ENCODE data around the gene PCED1A.

Gene PCED1A

GRCh38 chr20:2851086-2851485, 10.6 kb upstream of the PCED1A start:
- no peaks in the 10 kb centered on the region for H3F3A ChIP-seq (ENCODE audit: insufficient read depth, low read length)
- no peaks in the 10 kb centered on the region for H4K20me1 ChIP-seq (ENCODE audit: insufficient read depth, low read length)
- no peak overlapping the region for H3K4me2 ChIP-seq (ENCODE audit: low read length)
- H3K36me3 ChIP-seq (ENCODE audit: insufficient read depth, low read length) = no peaks in the 10 kb centered on the region
- H3K27me3 ChIP-seq (ENCODE audit: insufficient read depth, low read length) = no peaks in the 10 kb centered on the region
- H3K9ac ChIP-seq (ENCODE audit: low read length) = no peak overlapping the region
- no peaks in the 10 kb centered on the region for H3K9me2 ChIP-seq (ENCODE audit: low read depth, low read length)
- no peaks in the 10 kb centered on the region for H3K79me2 ChIP-seq (ENCODE audit: insufficient read depth, low read length)
- peaks cover 13% of the 10 kb centered on the region for H3K4me1 ChIP-seq (ENCODE audit: insufficient read depth, low read length, severe bottlenecking)
- no peak for TF ChIP-seq CTCF (IDR thresholded peaks at IDR 0.05; ENCODE audit: low read length)
- no peak for TF ChIP-seq EZH2 (IDR thresholded peaks at IDR 0.05; ENCODE audit: borderline replicate concordance, low read length)
- H3K4me3 ChIP-seq (ENCODE audit: low read depth, low read length, poor library complexity, severe bottlenecking) = no peak overlapping the region
- no peak overlapping the region for H3K27ac ChIP-seq (ENCODE audit: low read depth, low read length, poor library complexity, severe bottlenecking)
- H2AFZ ChIP-seq (ENCODE audit: low read length) = no peak overlapping the region
- H3K9me3 ChIP-seq (ENCODE audit: low read length) = no peaks in the 10 kb centered on the region

- H4K20me1 ChIP-seq (ENCODE audit: insufficient read depth, low read length) = no peaks in the 10 kb centered on the region
- H3F3A ChIP-seq (ENCODE audit: insufficient read depth, low read length) = no peaks in the 10 kb centered on the region
- H3K4me3 ChIP-seq (ENCODE audit: low read depth, low read length, poor library complexity, severe bottlenecking) = no peak overlapping the region
- H3K27me3 ChIP-seq (ENCODE audit: insufficient read depth, low read length) = no peaks in the 10 kb centered on the region
- H3K4me2 ChIP-seq (ENCODE audit: low read length) = no peak overlapping the region
- no peaks in the 10 kb centered on the region for H3K9me2 ChIP-seq (ENCODE audit: low read depth, low read length)
- H3K9ac ChIP-seq (ENCODE audit: low read length) = no peak overlapping the region
- no peak overlapping the region for H2AFZ ChIP-seq (ENCODE audit: low read length)
- H3K4me1 ChIP-seq (ENCODE audit: insufficient read depth, low read length, severe bottlenecking) = peaks cover 13% of the 10 kb centered on the region
- no peaks in the 10 kb centered on the region for H3K36me3 ChIP-seq (ENCODE audit: insufficient read depth, low read length)
- H3K27ac ChIP-seq (ENCODE audit: low read depth, low read length, poor library complexity, severe bottlenecking) = no peak overlapping the region
- H3K9me3 ChIP-seq (ENCODE audit: low read length) = no peaks in the 10 kb centered on the region
- no peak for TF ChIP-seq CTCF (IDR thresholded peaks at IDR 0.05; ENCODE audit: low read length)
- no peaks in the 10 kb centered on the region for H3K79me2 ChIP-seq (ENCODE audit: insufficient read depth, low read length)
Measured at GRCh38 chr20:2849529-2849928, 9.1 kb upstream of the PCED1A start.

- Histone ChIP-seq H3K9me3 (ENCODE audit: low read length) (no peaks in the 10 kb centered on the region), H3K9ac (ENCODE audit: low read length) (no peak overlapping the region), H4K20me1 (ENCODE audit: insufficient read depth, low read length) (no peaks in the 10 kb centered on the region), H3K27me3 (ENCODE audit: insufficient read depth, low read length) (no peaks in the 10 kb centered on the region), H3K27ac (ENCODE audit: low read depth, low read length, poor library complexity, severe bottlenecking) (no peak overlapping the region), H3K79me2 (ENCODE audit: insufficient read depth, low read length) (no peaks in the 10 kb centered on the region), H2AFZ (ENCODE audit: low read length) (no peak overlapping the region), H3K4me1 (ENCODE audit: insufficient read depth, low read length, severe bottlenecking) (peaks cover 12% of the 10 kb centered on the region), H3K36me3 (ENCODE audit: insufficient read depth, low read length) (0 out of 2 replicates have a peak, but pooled peaks cover 3% of the 10 kb centered on the region), H3K9me2 (ENCODE audit: low read depth, low read length) (no peaks in the 10 kb centered on the region), H3K4me3 (ENCODE audit: low read depth, low read length, poor library complexity, severe bottlenecking) (no peak overlapping the region), H3K4me2 (ENCODE audit: low read length) (no peak overlapping the region), H3F3A (ENCODE audit: insufficient read depth, low read length) (no peaks in the 10 kb centered on the region)
- TF ChIP-seq EZH2 (IDR thresholded peaks at IDR 0.05; ENCODE audit: borderline replicate concordance, low read length) (no peak), CTCF (IDR thresholded peaks at IDR 0.05; ENCODE audit: low read length) (no peak)
Measured at GRCh38 chr20:2847802-2848201, 7.3 kb upstream of the PCED1A start.

Data from OCI-LY1 (cell line).